ENCODE data around the gene KCNJ13.
"Not testable (repeated sequence)": the region's sequence is repeated elsewhere in the genome, so short reads cannot be mapped to it uniquely, and the experiment has no call there.

The KCNJ13 gene

DNA sequence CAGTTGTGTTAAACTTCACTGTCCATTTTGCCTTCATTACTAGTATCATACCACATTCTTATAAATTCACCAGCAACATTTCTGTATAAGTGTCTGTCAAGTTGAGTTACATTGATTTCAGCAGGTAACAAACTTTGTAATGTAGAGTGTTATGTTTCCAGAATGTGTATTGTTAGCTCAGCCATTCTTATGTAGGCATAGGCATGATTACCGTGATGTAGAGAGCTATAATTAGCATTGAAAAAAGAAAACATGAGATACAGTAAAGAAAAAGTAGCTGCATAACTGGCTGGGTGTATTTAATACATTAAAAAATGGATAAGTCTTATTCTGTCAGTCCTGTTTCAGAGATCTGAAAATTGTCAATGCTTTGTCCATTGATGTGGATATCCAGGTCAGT lies 8.5 kb downstream of the KCNJ13 start:
- no peak for DNase-seq (ENCODE audit: low read depth in 2 of 2)

DNA sequence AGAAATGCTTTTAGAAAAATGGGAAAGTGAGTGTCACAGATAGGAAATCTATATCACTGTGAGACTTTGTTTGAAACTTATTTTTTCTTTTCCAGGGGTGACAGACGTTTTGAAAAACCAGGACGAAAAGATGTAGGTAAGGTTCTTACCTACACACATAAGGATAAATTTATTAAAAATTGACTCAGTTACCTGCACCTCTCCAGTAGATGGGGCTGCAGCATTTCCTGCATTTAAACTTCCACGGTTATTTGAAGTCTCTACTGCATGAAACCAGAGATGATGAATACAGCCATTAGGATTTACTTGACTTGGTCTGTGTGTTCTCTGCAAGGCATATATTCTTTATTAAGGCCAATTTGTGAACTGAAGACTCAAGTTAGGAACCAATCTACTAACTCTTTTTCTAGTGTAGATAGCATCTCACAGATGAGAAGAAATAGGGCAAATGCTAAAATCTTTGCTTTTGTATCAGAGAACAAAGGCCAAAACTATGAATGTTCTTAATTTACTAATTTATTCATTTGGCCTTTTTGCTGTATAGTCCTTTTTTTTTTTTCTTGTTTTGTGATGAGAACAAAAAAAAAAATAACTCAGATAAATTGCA lies 15.0 kb downstream of the KCNJ13 start:
- no peak for DNase-seq (ENCODE audit: low read depth in 2 of 2)

DNA sequence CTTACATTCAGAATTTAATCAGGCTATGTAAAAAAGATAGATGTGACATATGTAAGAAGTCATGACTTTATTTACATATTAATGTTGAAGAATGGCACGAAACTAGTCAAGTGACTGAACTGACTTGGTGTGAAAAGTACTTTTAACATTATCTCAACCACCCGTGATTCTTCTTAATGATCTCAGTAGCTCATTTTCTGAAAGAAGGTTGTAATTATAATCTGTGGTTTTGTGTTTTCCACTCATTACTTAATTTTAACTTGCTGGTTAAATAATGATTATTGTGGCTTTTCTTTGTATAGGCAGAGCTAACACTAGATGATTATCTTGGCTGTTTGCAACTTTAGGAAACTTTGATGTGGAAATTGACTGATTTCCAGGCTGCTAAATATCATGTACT lies 18.5 kb downstream of the KCNJ13 start:
- DNase-seq (ENCODE audit: low read depth in 2 of 2), result no peak

DNA sequence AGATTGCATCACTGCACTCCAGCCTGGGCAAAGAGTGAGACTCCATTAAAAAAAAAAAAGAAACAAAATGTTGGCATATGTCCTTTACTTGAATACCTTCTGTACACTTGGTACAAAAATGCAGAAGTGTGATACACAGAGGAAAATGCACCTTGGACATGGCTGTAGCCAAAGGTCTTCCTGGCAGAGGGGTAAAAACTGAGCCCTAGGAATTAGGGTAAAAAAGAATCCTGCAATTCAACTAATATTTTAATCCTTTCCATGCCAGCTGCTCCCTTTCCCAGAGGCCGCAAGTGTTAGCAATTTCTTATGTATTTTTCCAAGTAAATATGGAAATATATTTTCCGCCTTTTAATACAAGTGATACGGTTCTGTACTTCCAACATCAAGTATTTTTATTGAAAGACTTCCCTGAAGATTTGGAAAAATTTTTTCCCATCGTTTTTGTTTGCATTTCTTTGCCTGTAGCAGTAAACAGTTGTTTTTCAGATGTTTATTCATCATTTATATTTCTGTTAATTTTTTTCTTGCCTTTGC lies 26.2 kb downstream of the KCNJ13 start:
- no peak for DNase-seq (ENCODE audit: low read depth in 2 of 2)

DNA sequence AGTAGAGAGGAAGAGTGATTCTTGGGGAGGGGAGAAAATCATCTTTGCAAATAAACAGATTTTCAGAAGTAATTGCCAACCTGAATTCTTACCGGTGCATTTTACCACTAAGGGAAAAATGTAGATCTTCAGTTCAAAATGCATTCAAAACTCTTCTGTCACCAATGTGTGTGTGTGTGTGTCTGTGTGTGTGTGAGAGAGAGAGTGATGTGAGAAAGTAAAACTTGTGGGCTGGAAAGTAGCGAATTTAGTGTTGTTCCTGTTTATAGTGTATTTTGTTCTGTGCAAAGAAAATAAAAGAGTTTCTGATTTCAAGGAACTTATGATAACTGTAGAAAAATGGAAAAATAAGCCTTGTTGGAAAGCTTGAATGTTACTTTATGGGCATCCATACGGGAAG lies 27.0 kb downstream of the KCNJ13 start:
- DNase-seq (ENCODE audit: low read depth in 2 of 2), result no peak

DNA sequence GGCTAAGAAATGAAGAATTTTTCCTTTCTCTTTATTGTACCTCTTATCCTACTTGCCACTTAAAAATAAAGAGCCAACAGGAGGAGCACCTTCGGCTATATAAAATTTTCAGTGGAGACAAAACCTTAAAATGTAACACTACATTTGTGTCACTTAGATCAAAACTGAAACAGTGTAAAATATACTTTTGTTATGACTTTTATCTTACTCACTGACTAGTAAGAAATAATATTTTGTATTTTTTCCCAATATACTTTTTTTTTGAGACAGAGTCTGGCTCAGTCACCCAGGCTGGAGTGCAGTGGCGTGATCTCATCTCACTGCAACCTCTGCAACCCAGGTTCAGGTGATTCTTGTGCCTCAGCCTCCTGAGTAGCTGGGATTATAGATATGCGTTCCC lies 28.3 kb downstream of the KCNJ13 start:
- DNase-seq (ENCODE audit: low read depth in 2 of 2), result no peak

DNA sequence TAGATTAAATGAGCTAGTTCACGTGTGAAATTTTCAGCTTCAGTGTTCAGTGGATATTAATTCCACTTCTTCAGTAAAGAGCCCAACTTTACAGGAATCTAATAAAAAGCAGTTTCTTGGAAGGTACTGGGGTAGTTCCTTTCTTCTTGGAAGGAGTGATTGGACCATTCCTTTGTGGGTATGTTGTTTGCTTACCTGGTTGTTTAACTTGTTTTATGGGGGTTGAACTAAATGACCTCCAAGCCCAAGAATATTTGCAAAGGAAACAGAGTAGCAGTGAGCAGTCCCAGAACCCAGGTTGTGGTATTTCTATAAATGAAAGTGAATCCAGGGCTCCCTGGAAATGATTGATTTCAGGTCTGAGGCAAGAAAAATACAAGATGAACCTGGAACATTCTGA lies 31.4 kb downstream of the KCNJ13 start:
- no peak for DNase-seq (ENCODE audit: low read depth in 2 of 2)

DNA sequence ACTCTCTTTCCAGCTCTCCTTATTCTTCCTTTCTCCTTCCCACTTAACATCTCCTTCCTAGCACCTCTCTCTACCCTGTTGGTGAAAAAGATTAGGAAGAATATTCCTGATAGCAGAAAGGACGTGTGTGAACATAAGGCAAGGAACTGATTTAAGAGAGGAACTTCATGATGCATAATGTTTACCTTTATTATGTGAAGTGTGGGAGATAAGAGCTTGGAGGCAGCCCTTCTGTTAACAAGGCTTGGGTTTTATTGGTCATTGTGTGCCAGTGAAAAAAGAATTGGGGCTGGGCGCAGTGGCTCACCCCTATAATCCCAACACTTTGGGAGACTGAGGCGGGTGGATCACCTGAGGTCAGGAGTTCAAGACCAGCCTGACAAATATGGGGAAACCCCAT lies 34.4 kb downstream of the KCNJ13 start:
- DNase-seq (ENCODE audit: low read depth in 2 of 2), result no peak

DNA sequence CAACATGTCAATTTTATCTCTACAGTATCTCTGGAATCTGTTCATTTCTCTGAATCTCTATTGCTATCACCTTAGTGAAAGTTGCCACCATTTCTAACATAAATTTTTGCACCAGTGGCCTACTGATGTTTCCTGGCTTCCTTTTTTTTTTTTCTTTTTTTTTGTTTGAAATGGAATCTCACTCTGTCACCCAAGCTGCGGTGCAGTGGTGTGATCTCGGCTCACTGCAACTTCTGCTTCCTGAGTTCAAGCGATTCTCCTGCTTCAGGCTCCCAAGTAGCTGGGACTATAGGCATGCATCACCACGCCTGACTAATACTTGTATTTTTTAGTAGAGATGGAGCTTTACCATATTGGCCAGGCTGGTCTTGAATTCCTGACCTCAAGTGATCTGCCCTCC lies 35.1 kb downstream of the KCNJ13 start:
- no peak for DNase-seq (ENCODE audit: low read depth in 2 of 2)

DNA sequence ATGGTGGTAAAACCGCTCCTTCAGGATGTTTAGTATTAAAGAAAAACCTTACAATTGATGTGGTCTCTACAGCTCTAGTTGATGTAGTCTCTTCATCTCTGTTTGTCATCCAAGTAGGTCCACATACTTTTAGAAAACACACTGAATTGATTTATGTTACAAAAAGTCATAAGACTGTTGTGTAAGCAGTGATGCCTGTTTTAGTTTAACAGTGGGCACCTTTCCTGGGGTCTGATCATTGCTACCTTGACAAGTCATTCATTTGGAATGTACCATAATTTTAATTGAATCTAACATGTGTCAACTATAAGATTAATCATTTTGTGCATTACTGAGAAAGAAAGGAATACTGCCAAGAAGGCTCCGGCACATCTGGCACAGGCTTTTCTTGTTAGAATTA lies 44.9 kb downstream of the KCNJ13 start:
- peak; percentile 52 to 58 for DNase-seq (ENCODE audit: low read depth in 2 of 2)

DNA sequence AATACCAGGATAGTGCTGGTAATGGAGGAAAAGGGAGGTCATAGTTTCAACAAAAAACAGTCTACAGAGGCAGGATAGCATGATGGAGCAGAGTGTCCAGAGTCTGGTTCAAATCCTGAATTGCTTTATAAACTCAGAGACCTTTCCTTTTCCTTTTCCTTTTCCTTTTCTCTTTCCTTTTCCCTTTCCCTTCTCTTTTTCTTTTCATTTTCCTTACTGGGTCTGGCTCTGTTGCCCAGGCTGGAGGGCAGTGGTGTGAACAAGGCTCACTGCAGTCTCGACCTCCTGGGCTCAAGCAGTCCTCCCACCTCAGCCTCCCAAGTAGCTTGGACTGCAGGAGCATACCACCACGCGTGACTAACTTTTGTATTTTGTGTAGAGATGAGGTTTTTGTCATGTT lies 47.6 kb downstream of the KCNJ13 start:
- no peak for DNase-seq (ENCODE audit: low read depth in 2 of 2)

DNA sequence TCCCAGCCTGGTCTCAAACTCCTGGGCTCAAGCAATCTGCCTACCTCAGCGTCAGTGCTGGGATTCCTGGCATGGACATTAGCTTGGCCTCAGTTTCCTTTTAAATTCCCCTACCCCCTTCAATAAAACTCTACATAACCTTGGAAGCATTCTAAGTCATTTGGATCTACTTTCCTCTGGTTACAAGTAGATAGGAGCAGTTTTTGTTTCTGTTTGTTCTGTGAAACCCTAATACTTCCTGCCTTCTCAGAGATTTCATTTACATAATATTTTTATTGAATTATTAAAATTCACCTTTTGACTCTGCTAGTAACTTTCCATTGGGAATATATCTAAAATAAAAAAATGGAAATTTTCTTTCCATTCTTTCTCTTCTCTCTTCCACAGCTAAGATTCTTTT lies 53.3 kb downstream of the KCNJ13 start:
- DNase-seq (ENCODE audit: low read depth in 2 of 2), result no peak

DNA sequence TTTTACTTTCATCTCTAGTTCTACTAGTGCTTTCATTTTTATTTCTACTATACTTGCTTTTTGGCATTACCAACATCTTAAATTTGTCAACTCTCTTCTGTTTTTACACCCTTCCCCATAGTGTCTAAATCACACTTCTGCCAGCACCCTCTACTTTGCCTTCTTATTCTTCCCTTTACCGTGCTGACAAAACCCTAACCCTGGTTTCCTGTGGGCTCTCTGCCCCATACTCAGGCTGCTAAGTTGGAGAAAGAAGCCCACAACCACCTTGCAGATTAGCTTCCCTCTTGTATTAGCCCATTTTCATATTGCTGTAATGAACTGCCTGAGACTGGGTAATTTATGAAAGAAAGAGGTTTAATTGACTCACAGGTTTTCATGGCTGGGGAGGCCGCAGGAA lies 54.5 kb downstream of the KCNJ13 start:
- DNase-seq (ENCODE audit: low read depth in 2 of 2), result no peak

DNA sequence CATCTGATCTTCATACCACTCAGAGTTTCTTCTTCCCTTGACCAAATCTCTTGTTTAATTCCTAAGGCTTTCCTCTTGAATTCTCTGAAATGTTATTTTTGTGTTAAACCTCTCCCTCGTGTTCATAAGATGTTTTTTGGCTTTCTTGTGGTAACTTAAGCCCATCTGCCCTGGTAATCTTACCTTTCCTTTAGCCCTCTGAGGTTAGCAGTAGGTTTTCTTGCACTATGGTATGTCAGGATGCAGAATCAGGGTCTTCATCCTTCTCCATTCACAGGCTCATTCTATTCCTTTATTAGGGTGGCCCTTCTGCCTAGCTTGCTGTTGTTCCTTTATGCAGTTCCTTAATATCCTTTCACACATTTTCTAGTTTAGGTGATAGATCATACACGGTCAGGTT lies 55.1 kb downstream of the KCNJ13 start:
- no peak for DNase-seq (ENCODE audit: low read depth in 2 of 2)

DNA sequence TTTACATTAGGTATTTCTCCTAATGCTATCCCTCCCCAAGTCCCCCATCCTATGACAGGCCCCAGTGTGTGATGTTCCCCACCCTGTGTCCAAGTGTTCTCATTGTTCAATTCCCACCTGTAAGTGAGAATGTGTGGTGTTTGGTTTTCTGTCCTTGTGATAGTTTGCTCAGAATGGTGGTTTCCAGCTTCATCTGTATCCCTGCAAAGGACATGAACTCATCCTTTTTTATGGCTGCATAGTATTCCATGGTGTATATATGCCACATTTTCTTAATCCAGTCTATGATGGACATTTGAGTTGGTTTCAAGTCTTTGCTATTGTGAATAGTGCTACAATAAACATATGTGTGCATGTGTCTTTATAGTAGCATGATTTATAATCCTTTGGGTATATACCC lies 56.3 kb downstream of the KCNJ13 start:
- not testable (repeated sequence) for DNase-seq (ENCODE audit: low read depth in 2 of 2)
